Ovary (tissue), 9 donors: Measurements from ENCODE around the gene ZNF473. TPM values are rescaled to one million over a fixed set of nuclear protein-coding genes. Genes with fewer than 3 reads are reported as not detected.

Experiments
- DNase-seq, 5 donors: peaks; one replicate each; pipeline ENCODE4 v3.0.0-alpha.2; 2019 to 2020
- H3K27ac ChIP-seq, 2 donors: fragments of 200-600 bp; one replicate each; pipeline versions ENCODE4 v1.5.1 to v1.8.0; 2019 to 2022
- H3K27me3 ChIP-seq: fragments of 200-600 bp; one replicate; pipeline ENCODE4 v1.8.0; 2022
- H3K36me3 ChIP-seq: fragments of 200-600 bp; sonication (generic); one replicate; pipeline ENCODE4 v1.5.1; 2019
- H3K4me1 ChIP-seq: one replicate; pipeline ENCODE4 v1.8.1; 2013; ENCODE audit warnings: mild to moderate bottlenecking, moderate library complexity; ENCODE audit not compliant: insufficient read depth
- H3K4me3 ChIP-seq: fragments of 200-600 bp; sonication (generic); one replicate; pipeline ENCODE4 v1.5.1; 2017
- H3K9me3 ChIP-seq, 2 donors: fragments of 200-600 bp in 1 of 2; sonication (generic) in 1 of 2; one replicate each; pipeline versions ENCODE4 v1.5.1 to v1.8.1; 2013 to 2019; ENCODE audit warnings: mild to moderate bottlenecking in 1 of 2, moderate library complexity in 1 of 2
- EP300 ChIP-seq: sonication (generic); formaldehyde crosslinking; IDR thresholded peaks from one replicate; pipeline ENCODE4 v1.6.1; 2017; ENCODE audit warnings: antibody characterized with exemption
- POLR2A ChIP-seq: fragments of 450-650 bp; IDR thresholded peaks from one replicate; pipeline ENCODE4 v1.6.1; 2017; ENCODE audit warnings: antibody characterized with exemption, mild to moderate bottlenecking, moderate library complexity
- WGBS, 3 donors: extraction: QIAGEN DNeasy Blood & Tissue Kit in 1 of 3; methylation state at CpG; one replicate each; pipeline versions ENCODE4 v1.1.5 to v1.1.7; 2013 to 2017; 5-methylcytosine and 5-hydroxymethylcytosine counted together
- intact Hi-C, 4 donors: fragments of 100-400 bp; cut with DNase I; formaldehyde crosslinking; loops; one replicate each; pipeline versions ENCODE4 v1.11.0 to v1.15.1; 2022 to 2023
- polyA plus RNA-seq, 2 donors: library from polyadenylated mRNA; stranded (reverse); fragments of 200-250 nt in 1 of 2; fragments of 350-450 nt in 1 of 2; fragmentation: Illumina TruSeq in 1 of 2; extraction: RNeasy Lipid Tissue Mini Kit (QIAGEN cat#74804) in 1 of 2; gene quantifications; one replicate each; pipeline ENCODE4 v1.2.3, GENCODE V29; 2013 to 2014
- total RNA-seq, 7 donors: library from RNA; depleted of rRNA in 2 of 7; stranded (reverse); fragments of >200 nt in 2 of 7; fragmentation: NEBNext Ultra II Directional in 3 of 7; extraction: Animal tissue kit (Norgen Biotek cat#: 25700) in 3 of 7; gene quantifications; one replicate each; pipeline versions ENCODE4 v1.1.0 to v1.2.4, GENCODE V29; 2016 to 2023
- TF ChIP-seq, protein P1 (sequence below), 3 donors: fragments of 450-650 bp in 2 of 3; fragments of 200-600 bp in 1 of 3; IDR thresholded peaks; one replicate each; pipeline versions ENCODE4 v1.5.1 to v1.8.0; 2016 to 2022; ENCODE audit warnings: antibody characterized with exemption in 3 of 3, mild to moderate bottlenecking in 1 of 3
- donor health status: DM: no; HTN: no; CAD: no; lungs with moderate emphysema.
- donor health status: DM: no; HTN: no; CAD: no.
- donor health status: Bipolar disorder and iron deficiency.
- donor health status: DM: yes; HTN: yes; CAD: no.
- donor health status: DM: no; HTN: no; CAD: no.
- donor health status: DM: yes; HTN: yes; CAD: no.

Gene ZNF473
- total and polyA plus RNA-seq, 9 donors = 2.1 to 12.1 (median 7.7) TPM

DNA sequence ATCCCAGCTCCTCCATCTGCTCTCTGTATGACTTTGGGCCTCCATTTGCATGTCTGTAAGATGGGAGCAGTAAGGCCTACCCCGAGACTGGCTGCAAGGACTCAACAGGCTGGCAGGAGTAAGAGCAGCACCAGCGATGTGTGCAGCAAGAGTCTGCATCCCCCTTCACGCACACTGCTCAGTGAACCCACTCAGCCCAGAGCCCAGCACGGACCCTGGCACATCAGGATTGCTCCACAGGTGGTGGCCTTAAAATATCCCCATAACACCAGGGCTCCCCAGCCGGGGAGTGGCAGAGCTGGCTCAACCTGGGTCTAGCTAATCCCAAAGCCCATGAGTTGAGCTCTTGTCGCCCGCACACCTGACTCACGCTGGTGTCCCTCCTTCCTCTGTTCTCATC is 24.0 kb upstream of the ZNF473 start:
- Histone ChIP-seq H3K27ac (no peak overlapping the region), H3K36me3 (no peaks in the 10 kb centered on the region), H3K4me1 (peaks cover 3% of the 10 kb centered on the region), H3K27me3 (no peaks in the 10 kb centered on the region), H3K9me3 (no peaks in the 10 kb centered on the region), H3K4me3 (no peak overlapping the region)
- no peak for DNase-seq
- 90 to 95% (median 93%) methylated on average over 8 of the region's 8 CpGs for WGBS, 3 donors
- intact Hi-C loops = no loop called here
- no peak for TF ChIP-seq POLR2A
- TF ChIP-seq, protein P1, sequence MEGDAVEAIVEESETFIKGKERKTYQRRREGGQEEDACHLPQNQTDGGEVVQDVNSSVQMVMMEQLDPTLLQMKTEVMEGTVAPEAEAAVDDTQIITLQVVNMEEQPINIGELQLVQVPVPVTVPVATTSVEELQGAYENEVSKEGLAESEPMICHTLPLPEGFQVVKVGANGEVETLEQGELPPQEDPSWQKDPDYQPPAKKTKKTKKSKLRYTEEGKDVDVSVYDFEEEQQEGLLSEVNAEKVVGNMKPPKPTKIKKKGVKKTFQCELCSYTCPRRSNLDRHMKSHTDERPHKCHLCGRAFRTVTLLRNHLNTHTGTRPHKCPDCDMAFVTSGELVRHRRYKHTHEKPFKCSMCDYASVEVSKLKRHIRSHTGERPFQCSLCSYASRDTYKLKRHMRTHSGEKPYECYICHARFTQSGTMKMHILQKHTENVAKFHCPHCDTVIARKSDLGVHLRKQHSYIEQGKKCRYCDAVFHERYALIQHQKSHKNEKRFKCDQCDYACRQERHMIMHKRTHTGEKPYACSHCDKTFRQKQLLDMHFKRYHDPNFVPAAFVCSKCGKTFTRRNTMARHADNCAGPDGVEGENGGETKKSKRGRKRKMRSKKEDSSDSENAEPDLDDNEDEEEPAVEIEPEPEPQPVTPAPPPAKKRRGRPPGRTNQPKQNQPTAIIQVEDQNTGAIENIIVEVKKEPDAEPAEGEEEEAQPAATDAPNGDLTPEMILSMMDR (IDR thresholded peaks at IDR 0.05) = no peak
- no peak for TF ChIP-seq EP300

DNA sequence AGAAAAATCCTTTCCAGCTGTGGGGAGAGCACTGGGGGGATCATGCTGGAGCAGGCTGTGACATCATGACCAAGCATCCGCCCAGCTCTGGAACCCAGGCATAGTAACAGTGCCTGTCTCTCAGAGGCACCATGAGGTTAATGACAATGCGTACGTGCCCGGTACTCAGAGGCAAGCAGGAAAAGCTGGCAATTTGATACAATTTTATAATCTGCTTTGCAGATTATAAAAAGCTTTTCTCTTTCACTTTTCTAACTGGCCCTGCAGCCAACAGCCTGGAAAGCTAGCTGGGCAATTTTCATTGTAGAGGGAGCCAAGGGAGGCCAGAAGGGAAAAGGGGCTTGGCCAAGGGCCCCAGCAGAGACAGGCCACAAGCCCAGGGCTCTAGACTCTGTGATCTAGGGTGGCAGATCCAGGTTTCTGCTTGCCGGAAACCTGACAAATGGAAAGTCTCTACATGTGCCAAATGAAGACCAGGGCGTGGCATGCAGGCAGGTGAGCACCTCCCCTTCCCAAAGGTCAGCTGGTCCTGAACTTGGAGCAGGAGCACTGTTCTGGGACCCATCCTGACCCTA is 23.3 kb upstream of the ZNF473 start:
- Histone ChIP-seq H3K27me3 (no peaks in the 10 kb centered on the region), H3K27ac (no peak overlapping the region), H3K36me3 (no peaks in the 10 kb centered on the region), H3K4me1 (peaks cover 3% of the 10 kb centered on the region), H3K9me3 (no peaks in the 10 kb centered on the region), H3K4me3 (no peak overlapping the region)
- DNase-seq = no peak
- WGBS, 3 donors = 74 to 89% (median 83%) methylated on average over 6 of the region's 6 CpGs
- intact Hi-C loops = no loop called here
- TF ChIP-seq POLR2A = no peak
- TF ChIP-seq, protein P1 (IDR thresholded peaks at IDR 0.05) = no peak
- TF ChIP-seq EP300 = no peak

DNA sequence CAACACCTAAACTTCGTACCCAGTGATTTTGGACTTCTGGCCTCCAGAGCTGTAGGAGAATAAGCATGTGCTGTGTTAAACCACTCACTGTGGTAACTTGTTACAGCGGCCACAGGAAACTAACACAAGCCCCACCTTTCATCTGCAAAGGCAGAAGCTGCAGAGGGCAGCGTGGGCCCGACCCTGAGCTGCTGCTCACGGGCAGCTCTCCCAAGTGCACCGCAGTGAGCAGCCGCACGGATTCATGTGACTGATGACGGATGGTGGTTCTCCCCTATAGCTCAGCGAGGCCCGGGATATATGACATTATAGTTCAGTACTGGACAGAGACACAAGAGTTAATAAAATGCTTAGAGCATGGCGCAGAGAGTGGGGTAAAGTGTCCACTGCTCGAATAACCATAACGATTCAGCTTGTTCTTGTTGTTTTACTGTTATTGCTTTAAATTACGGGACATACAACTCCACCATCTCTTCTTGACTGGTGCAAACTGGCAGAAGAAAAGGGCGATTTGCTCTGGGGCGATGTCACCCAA is 22.5 kb upstream of the ZNF473 start:
- no peaks in the 10 kb centered on the region for H3K9me3 ChIP-seq
- no peaks in the 10 kb centered on the region for H3K36me3 ChIP-seq
- intact Hi-C loops = no loop called here
- H3K4me1 ChIP-seq = peaks cover 3% of the 10 kb centered on the region
- no peak for DNase-seq
- no peak overlapping the region for H3K4me3 ChIP-seq
- no peak overlapping the region for H3K27ac ChIP-seq
- H3K27me3 ChIP-seq = no peaks in the 10 kb centered on the region
- no peak for TF ChIP-seq POLR2A
- TF ChIP-seq, protein P1 (IDR thresholded peaks at IDR 0.05) = no peak
- 80 to 85% (median 84%) methylated on average over 17 of the region's 17 CpGs for WGBS, 3 donors

DNA sequence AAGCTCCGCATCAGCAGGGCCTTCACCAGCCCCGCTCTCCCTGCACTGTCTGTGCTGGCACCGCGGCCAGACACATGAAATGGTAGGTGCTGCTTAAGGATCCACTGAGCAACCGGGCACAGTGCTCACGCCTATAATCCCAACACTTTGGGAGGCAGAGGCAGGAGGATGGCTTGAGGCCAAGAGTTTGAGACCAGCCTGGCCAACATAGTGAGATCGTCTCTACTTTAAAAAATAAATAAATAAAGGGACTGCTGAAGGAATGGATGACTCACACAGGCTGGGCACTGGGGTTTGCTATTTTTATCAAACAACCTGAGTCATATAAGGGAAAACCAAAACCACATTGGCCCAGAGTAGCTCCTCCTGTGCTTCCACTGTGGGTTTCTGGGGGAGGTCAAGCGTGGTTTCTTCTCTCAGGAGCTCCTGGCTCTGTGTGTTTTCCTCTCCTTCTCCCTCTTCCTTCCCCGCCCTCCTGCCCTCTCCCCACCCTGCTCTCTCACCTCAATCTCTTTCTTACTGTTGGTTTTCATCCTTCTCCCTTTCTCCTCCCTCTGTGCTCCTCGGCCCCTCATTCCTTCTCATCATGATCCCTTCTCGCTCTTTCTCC is 21.9 kb upstream of the ZNF473 start:
- Histone ChIP-seq H3K27me3 (no peaks in the 10 kb centered on the region), H3K4me3 (no peak overlapping the region), H3K9me3 (no peaks in the 10 kb centered on the region), H3K27ac (peak overlapping the region in 1 of 2 donors; percentile 29), H3K36me3 (no peaks in the 10 kb centered on the region), H3K4me1 (peaks cover 3% of the 10 kb centered on the region)
- TF ChIP-seq EP300 (no peak), POLR2A (no peak)
- 49 to 63% (median 55%) methylated on average over 11 of the region's 11 CpGs for WGBS, 3 donors
- peak in 2 of 5 donors; percentile 52 to 63 for DNase-seq
- intact Hi-C loops = no loop called here

DNA sequence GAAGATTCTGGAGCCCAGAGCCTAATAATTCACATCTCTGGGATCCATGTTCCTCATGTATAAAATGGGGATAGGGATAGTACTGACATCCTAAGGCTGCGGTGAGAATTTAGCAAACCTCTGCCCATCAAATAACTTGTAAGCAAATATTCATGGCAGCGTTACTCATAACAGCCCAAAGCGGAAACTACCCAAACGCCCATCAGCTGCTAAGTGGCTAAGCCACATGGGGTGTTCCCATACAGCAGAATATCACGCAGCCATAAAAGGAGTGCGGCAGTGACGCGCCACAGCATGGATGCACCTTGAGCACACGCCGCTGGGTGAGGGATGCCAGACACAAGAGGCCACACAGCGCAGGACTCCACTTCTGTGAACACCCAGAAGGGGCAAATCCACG is 20.4 kb upstream of the ZNF473 start:
- Histone ChIP-seq H3K27me3 (no peaks in the 10 kb centered on the region), H3K36me3 (no peaks in the 10 kb centered on the region), H3K27ac (no peak overlapping the region), H3K4me1 (peaks cover 3% of the 10 kb centered on the region), H3K4me3 (no peak overlapping the region), H3K9me3 (no peaks in the 10 kb centered on the region)
- TF ChIP-seq POLR2A = no peak
- TF ChIP-seq, protein P1 (IDR thresholded peaks at IDR 0.05) = no peak
- no peak for TF ChIP-seq EP300
- 91 to 95% (median 95%) methylated on average over 12 of the region's 12 CpGs for WGBS, 3 donors
- intact Hi-C loops = no loop called here
- no peak for DNase-seq
